ENCODE measurements around the gene CEMP1. TPM values are rescaled to one million over a fixed set of nuclear protein-coding genes. Genes with fewer than 3 reads are reported as not detected.
A peak's percentile ranks its signal among the peaks of the same experiment; 100 is the strongest.

The CEMP1 gene
- total RNA-seq, 2 experiments from 2014 or later = not detected

DNA sequence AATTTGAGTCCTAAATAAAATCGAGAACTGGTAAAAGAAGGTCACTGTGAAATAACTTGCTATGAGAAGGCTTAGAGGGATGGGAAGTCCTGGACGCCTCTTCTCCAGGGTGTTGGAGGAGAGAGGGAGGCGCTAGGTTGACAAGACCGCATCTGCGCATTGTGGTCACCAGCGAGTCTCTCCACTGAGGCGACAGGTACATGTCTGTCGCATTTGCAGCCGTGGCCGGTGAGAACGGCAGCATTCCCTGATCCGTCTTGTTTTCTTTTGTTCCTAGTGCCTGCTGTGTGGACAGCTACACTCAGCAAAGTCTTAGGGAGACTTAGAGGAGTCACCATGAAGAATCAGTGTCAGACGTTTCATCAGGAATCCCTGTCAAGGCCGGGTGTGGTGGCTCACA, 25.5 kb downstream of the CEMP1 start:
- no peak for ATAC-seq
- ChIA-PET CTCF (no interaction called here), POLR2A (no interaction called here)
- H3K9me3 Mint-ChIP-seq (ENCODE audit: insufficient read depth) = no peaks in the 10 kb centered on the region
- H3K4me3 Mint-ChIP-seq = no peak overlapping the region
- H3K27ac Mint-ChIP-seq = no peak overlapping the region
- no peak for DNase-seq
- peaks cover 18% of the 10 kb centered on the region for H3K4me1 Mint-ChIP-seq (ENCODE audit: low read depth)
- no peaks in the 10 kb centered on the region for H3K27me3 Mint-ChIP-seq (ENCODE audit: low read depth)
- no peaks in the 10 kb centered on the region for H3K36me3 Mint-ChIP-seq (ENCODE audit: low read depth)

DNA sequence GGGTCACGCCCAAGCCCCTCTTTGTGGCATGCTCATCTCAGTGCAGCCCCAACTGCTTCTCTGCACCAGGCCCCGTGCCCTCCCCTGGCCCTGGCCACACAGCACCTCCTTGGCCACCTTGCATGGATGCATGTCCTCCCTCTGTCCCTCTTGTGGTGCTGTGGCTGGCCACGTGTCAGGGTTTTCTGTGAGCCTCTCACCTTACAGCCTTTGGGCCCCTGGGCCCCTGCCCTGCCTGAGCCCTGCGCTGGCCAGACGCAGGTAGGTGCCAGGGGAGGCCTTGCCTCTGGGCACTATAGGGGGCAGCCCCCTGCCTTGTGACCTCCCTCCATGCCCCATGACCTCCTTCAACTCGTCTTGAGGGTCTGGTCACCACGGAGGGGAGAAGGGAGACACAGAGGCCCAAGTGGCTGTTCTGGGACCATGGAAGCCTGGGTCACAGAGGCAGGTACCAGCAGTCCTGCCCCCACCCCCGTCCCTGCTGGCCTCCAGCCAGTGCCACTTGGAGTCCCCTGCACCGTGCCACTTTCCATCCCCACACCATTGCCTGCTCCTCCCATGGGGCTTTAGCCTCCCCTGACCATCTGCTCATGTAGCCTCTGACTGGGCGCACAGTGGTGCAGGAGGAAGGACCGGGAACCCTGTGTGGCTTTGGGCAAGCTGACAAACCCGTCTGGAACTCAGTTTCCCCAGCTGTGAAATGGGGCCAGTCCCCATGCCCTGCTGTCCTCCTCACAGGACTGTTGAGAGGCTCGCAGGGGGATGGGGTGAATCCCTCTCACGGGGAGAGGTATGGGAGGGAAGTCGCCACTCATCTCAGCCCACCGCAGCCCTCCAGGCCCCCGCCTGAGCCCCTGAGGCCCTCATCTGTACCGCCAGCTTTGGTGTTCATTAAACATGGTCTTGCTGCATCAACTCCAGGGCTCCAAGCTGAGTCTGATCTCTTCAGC, 29.0 kb downstream of the CEMP1 start:
- ChIA-PET POLR2A (interaction anchor here (1.4 kb wide), 1 partner anchor 42 kb away, joined by 3 read pairs; the partner anchor contains the start of gene TEDC2), CTCF (interaction anchor here (0.9 to 3.4 kb wide), 18 partner anchors 8 to 307 kb away, joined by 3 to 27 read pairs (median 5); partner anchors contain the start of genes AMDHD2, ATP6V0C, ECI1 and TBC1D24)
- no peaks in the 10 kb centered on the region for H3K27me3 Mint-ChIP-seq (ENCODE audit: low read depth)

DNA sequence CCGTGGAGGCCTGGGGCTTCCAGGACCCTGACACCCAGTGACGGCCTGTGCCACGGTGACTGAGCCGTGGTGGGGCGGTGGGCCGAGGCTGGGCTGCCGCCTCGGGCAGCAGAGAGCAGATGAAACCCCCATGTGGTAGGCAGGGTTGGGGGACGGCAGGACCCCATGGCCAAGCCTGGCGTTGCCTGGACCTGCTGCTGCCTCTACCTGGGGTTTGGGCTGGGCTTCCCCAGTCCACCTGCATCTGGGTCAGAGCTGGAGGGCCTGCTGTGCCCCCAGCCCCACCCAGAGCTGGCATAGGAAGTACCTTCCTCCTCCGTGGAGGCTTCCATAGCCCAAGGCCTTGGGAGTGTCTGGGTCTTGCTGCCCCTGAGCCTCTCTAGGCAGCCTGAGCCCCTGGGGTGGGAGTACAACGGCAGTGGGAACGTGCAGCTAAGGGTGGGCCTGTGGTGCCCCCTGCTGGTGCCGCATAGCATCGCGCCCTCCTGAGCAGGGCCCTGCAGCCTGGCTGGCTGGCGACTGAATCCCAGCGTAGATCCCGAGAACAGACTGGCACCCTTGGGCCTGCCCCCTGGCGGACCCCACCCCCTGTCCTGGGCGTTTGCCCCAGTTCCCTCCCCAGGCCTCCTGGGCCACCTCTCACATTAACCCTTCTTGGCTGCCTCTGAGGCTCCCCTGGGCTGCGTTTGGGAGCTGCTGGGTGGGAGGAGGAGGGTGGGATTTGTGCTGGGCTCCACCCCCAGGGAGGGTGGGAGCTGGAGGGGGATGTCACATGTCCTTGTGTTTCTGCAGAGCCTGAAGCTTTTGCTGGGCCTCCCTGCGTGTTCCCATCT, 30.1 kb downstream of the CEMP1 start:
- ChIA-PET CTCF (interaction anchor here (0.9 to 3.4 kb wide), 20 partner anchors 9 to 306 kb away, joined by 3 to 27 read pairs (median 5); partner anchors contain the start of genes AMDHD2, ATP6V0C, ECI1 and TBC1D24), POLR2A (interaction anchor here (1.4 kb wide), 2 partner anchors 12 to 41 kb away, joined by 3 to 5 read pairs; partner anchors contain the start of genes ATP6V0C and TEDC2)
- H3K4me3 Mint-ChIP-seq = no peak overlapping the region
- DNase-seq (peak; percentile 85), ATAC-seq (peak; percentile 94)
- no peaks in the 10 kb centered on the region for H3K9me3 Mint-ChIP-seq (ENCODE audit: insufficient read depth)
- peaks cover 7% of the 10 kb centered on the region for H3K36me3 Mint-ChIP-seq (ENCODE audit: low read depth)
- H3K27me3 Mint-ChIP-seq (ENCODE audit: low read depth) = no peaks in the 10 kb centered on the region
- H3K27ac Mint-ChIP-seq = no peak overlapping the region
- no peaks in the 10 kb centered on the region for H3K4me1 Mint-ChIP-seq (ENCODE audit: low read depth)

More for the DNA sequence above, 29.0 kb downstream of the CEMP1 start:
- Mint-ChIP-seq H3K27ac (no peak overlapping the region), H3K36me3 (ENCODE audit: low read depth) (peaks cover 4% of the 10 kb centered on the region), H3K4me3 (no peak overlapping the region), H3K9me3 (ENCODE audit: insufficient read depth) (no peaks in the 10 kb centered on the region), H3K4me1 (ENCODE audit: low read depth) (peaks cover 3% of the 10 kb centered on the region)
- ATAC-seq (no peak), DNase-seq (no peak)

DNA sequence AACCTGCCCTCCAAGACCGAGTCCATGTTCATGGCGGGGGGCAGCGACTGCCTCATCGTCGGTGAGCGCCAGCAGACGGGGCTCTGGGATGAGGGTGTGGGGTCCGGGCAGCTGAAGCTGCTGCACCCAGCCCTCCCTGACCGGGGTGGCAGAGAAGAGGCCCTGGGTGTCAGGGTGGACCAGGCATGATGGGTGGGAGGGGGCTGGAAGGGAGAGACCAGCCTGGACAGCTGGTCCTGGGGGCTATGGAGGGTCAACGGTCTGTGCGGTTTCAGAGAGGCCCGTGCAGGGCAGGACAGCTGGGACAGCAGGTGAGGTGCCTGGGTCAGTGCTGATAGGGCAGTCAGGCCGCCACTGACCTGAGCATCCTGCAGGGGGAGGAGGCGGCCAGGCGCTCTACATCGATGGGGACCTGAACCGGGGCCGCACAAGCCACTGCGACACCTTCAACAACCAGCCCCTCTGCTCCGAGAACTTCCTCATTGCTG, 30.7 kb downstream of the CEMP1 start:
- peaks cover 7% of the 10 kb centered on the region for H3K36me3 Mint-ChIP-seq (ENCODE audit: low read depth)
- ATAC-seq = no peak
- H3K4me1 Mint-ChIP-seq (ENCODE audit: low read depth) = no peaks in the 10 kb centered on the region

DNA sequence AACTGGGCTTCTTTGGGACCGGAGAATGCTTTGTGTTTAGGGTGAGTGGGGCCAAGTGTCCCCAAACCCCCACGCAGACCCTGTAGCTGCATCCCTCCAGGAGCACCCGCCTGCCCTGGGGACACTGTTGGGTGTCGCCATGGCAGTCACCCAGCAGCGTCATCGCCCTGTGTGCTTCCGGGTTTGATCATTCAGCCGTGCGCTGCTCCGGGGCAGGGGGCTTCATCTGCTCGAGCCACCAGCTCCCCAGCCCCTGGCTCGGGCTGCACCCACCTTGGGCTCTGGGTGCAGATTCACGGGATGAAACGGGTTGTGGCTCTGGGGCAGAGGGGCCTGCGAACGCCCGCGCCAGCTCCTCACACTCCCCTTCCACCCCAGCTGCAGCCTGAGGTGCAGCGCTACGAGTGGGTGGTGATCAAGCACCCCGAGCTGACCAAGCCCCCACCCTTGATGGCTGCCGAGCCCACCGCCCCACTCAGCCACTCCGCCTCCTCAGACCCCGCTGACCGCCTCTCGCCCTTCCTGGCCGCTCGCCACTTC, 31.2 kb downstream of the CEMP1 start:
- H3K4me1 Mint-ChIP-seq (ENCODE audit: low read depth) = no peaks in the 10 kb centered on the region
- H3K27ac Mint-ChIP-seq = no peak overlapping the region
- CTCF ChIA-PET = interaction anchor here (1.7 to 3.4 kb wide), 4 partner anchors 12 to 305 kb away, joined by 5 to 27 read pairs (median 14); no protein-coding TSS in a partner anchor
- no peak for ATAC-seq
- DNase-seq = no peak
- no peak overlapping the region for H3K4me3 Mint-ChIP-seq
- no peaks in the 10 kb centered on the region for H3K27me3 Mint-ChIP-seq (ENCODE audit: low read depth)
- POLR2A ChIA-PET = interaction anchor here (1.4 kb wide), 1 partner anchor 14 kb away, joined by 5 read pairs; the partner anchor contains the start of gene ATP6V0C
- peaks cover 7% of the 10 kb centered on the region for H3K36me3 Mint-ChIP-seq (ENCODE audit: low read depth)
- H3K9me3 Mint-ChIP-seq (ENCODE audit: insufficient read depth) = no peaks in the 10 kb centered on the region

More for the DNA sequence above, 30.7 kb downstream of the CEMP1 start:
- ChIA-PET CTCF (interaction anchor here (0.9 to 3.4 kb wide), 12 partner anchors 11 to 305 kb away, joined by 3 to 27 read pairs (median 6); partner anchors contain the start of genes AMDHD2, ATP6V0C and TBC1D24), POLR2A (interaction anchor here (1.4 kb wide), 2 partner anchors 13 to 41 kb away, joined by 3 to 5 read pairs; partner anchors contain the start of genes ATP6V0C and TEDC2)
- no peak for DNase-seq
- Mint-ChIP-seq H3K27ac (no peak overlapping the region), H3K27me3 (ENCODE audit: low read depth) (no peaks in the 10 kb centered on the region), H3K9me3 (ENCODE audit: insufficient read depth) (no peaks in the 10 kb centered on the region), H3K4me3 (no peak overlapping the region)

DNA sequence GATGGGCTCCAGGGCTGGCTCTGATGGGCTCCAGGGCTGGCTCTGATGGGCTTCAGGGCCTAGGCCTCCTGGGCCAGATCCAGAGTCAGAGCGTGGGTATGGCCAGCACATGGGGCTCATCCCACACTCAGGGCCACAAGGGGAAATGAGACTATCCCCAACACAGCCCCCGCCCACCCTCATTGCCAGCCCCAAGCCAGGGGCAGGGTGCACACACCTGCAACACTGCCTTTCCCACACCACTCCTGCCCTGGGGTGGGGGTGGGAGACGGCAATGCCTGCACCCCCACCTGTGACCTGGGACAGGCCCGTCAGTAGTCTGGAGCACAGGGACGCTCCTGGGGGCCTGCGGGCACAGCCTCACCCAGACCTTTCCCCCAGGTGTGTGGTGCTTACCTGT, 31.8 kb downstream of the CEMP1 start:
- ChIA-PET POLR2A (no interaction called here), CTCF (interaction anchor here (2.8 to 3.4 kb wide), 2 partner anchors 11 to 304 kb away, joined by 20 to 27 read pairs; no protein-coding TSS in a partner anchor)
- ATAC-seq (no peak), DNase-seq (no peak)
- Mint-ChIP-seq H3K4me3 (no peak overlapping the region), H3K27ac (no peak overlapping the region), H3K27me3 (ENCODE audit: low read depth) (no peaks in the 10 kb centered on the region), H3K36me3 (ENCODE audit: low read depth) (peaks cover 7% of the 10 kb centered on the region), H3K4me1 (ENCODE audit: low read depth) (no peaks in the 10 kb centered on the region), H3K9me3 (ENCODE audit: insufficient read depth) (no peaks in the 10 kb centered on the region)

DNA sequence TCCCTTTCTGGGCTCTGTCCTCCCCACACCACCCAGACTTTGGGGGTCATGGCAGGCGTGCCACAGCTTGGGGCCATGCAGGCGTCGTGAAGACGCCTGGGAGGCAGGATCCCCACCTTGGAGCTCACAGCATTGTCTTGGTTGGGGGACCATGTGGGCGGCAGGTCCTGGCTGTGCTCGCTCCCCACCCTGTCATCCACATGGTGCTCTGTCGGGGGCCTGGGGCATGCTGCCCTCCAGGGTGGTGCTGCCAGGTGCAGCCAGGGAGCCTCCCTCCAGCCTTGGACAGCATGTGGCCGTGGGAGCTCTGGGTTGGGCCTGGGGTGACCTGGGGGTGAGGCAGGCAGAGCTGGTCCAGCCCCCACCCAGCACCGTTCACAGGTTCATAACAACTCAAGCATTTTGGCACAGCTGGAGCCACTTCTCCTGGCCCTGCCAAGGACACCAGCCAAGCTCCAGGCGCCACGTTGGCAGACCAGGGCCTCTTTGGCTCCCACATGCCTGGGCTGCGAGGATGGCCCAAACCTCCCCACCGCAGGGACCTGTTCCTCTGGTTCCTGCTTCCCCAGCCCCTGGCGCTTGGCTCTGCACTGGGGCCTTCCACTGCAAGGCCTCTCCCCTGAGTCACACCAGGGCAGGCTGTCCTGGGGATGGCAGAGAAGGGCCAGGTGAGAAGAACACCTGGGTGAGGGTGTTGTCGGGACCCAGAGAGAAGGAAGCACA, 32.5 kb downstream of the CEMP1 start:
- Mint-ChIP-seq H3K9me3 (ENCODE audit: insufficient read depth) (no peaks in the 10 kb centered on the region), H3K4me3 (no peak overlapping the region), H3K27ac (no peak overlapping the region), H3K4me1 (ENCODE audit: low read depth) (no peaks in the 10 kb centered on the region), H3K36me3 (ENCODE audit: low read depth) (peaks cover 7% of the 10 kb centered on the region), H3K27me3 (ENCODE audit: low read depth) (no peaks in the 10 kb centered on the region)
- ChIA-PET CTCF (no interaction called here), POLR2A (no interaction called here)
- DNase-seq (no peak), ATAC-seq (no peak)

DNA sequence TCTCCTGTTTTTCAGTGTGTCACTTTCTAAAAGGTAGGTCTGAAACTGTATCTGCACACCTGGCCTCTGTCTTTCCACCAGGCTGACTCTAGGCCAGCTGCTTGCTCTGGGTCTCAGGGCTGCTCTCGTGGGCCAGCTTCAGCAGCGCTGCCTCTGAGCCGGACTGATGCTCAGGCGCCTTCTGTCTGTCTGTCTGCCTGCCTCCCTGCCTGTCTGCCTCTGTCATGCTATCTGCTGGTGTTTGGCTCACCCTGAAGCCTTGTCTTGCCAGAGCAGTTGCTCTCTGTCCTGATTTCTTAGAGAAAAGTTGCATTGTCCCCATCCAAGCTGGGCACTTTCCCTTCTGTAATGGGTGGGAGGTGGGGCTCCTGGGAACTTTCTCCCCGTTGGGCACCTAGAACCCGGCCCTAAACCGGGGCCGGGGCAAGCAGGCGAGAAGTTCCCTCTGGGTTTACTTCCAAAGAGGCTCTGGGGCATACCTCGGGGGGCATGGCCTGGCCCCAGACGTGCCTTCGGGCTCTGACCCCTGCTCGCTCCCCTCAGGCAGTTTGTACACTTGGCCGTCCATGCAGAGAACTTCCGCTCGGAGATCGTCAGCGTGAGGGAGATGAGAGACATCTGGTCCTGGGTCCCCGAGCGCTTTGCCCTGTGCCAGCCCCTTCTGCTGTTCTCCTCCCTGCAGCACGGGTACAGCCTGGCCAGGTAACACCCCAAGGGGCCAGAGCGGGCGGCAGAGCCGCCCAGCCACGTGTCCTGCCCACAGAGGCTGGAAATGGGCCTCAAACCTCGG, 33.3 kb downstream of the CEMP1 start:
- ChIA-PET CTCF (interaction anchor here (1.3 kb wide), 1 partner anchor 14 kb away, joined by 3 read pairs; no protein-coding TSS in a partner anchor), POLR2A (no interaction called here)
- Mint-ChIP-seq H3K9me3 (ENCODE audit: insufficient read depth) (no peaks in the 10 kb centered on the region), H3K36me3 (ENCODE audit: low read depth) (peaks cover 7% of the 10 kb centered on the region), H3K4me3 (no peak overlapping the region), H3K4me1 (ENCODE audit: low read depth) (no peaks in the 10 kb centered on the region), H3K27me3 (ENCODE audit: low read depth) (no peaks in the 10 kb centered on the region), H3K27ac (peak overlapping the region; percentile 34)
- no peak for ATAC-seq
- no peak for DNase-seq

DNA sequence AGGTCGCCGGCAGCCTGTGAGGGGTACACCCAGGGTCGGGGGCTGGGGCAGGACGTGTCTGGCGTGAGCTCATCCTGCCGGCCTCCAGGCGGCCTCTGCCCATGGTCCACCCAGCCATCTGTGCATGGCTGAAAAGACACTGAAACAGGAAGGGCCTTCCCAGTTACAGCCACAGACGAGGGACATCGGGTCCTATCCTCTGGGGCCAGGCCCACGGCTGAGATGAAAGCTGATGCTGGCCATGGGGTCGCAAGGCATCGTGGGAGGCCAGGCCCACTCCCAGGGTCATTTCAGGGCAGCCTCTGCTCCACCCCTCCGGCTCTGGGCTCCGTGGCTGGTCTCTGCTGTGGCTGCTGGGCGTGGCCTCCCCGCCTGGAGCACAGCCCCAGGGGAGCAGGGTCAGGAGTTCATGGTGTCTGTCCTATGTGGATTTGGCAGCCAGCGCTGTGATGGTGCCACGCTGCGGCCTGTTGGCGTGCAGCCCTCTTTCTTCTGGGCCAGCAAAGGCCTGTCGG, 34.0 kb downstream of the CEMP1 start:
- Mint-ChIP-seq H3K27ac (peak overlapping the region; percentile 2), H3K27me3 (ENCODE audit: low read depth) (no peaks in the 10 kb centered on the region), H3K9me3 (ENCODE audit: insufficient read depth) (no peaks in the 10 kb centered on the region), H3K4me1 (ENCODE audit: low read depth) (no peaks in the 10 kb centered on the region), H3K4me3 (no peak overlapping the region), H3K36me3 (ENCODE audit: low read depth) (peaks cover 7% of the 10 kb centered on the region)
- CTCF ChIA-PET = interaction anchor here (0.6 to 1.3 kb wide), 2 partner anchors 14 to 226 kb away, joined by 3 read pairs; no protein-coding TSS in a partner anchor
- POLR2A ChIA-PET = no interaction called here
- ATAC-seq (no peak), DNase-seq (no peak)

Data from activated CD8-positive, alpha-beta T cell treated with anti-CD3 and anti-CD28 coated beads, Interleukin-2, amount 10 ng/mL, durations not matched to agents 7 days and 5 days (primary cell).